Measurements from ENCODE around the gene RPRML.

GRCh38 chr17:47012457-47012856, 33.4 kb upstream of the RPRML start:
- TF ChIP-seq ESRRA (CRISPR knock-in tag; IDR thresholded peaks at IDR 0.05; ENCODE audit: borderline replicate concordance) (no peak), RELA (CRISPR knock-in tag; IDR thresholded peaks at IDR 0.05; ENCODE audit: borderline replicate concordance) (no peak), CREB1 (CRISPR knock-in tag; IDR thresholded peaks at IDR 0.05) (no peak), NR2C2 (CRISPR knock-in tag; IDR thresholded peaks at IDR 0.05) (no peak), ELF4 (CRISPR knock-in tag; IDR thresholded peaks at IDR 0.05; ENCODE audit: low read depth) (no peak), E2F4 (CRISPR knock-in tag; IDR thresholded peaks at IDR 0.05; ENCODE audit: borderline replicate concordance, low read depth) (no peak), ATF3 (CRISPR knock-in tag; conservative IDR thresholded peaks at IDR 0.05) (no peak)
- TF ChIP-seq, protein P1, sequence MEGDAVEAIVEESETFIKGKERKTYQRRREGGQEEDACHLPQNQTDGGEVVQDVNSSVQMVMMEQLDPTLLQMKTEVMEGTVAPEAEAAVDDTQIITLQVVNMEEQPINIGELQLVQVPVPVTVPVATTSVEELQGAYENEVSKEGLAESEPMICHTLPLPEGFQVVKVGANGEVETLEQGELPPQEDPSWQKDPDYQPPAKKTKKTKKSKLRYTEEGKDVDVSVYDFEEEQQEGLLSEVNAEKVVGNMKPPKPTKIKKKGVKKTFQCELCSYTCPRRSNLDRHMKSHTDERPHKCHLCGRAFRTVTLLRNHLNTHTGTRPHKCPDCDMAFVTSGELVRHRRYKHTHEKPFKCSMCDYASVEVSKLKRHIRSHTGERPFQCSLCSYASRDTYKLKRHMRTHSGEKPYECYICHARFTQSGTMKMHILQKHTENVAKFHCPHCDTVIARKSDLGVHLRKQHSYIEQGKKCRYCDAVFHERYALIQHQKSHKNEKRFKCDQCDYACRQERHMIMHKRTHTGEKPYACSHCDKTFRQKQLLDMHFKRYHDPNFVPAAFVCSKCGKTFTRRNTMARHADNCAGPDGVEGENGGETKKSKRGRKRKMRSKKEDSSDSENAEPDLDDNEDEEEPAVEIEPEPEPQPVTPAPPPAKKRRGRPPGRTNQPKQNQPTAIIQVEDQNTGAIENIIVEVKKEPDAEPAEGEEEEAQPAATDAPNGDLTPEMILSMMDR (IDR thresholded peaks at IDR 0.05) = no peak
- TF ChIP-seq, protein P2, sequence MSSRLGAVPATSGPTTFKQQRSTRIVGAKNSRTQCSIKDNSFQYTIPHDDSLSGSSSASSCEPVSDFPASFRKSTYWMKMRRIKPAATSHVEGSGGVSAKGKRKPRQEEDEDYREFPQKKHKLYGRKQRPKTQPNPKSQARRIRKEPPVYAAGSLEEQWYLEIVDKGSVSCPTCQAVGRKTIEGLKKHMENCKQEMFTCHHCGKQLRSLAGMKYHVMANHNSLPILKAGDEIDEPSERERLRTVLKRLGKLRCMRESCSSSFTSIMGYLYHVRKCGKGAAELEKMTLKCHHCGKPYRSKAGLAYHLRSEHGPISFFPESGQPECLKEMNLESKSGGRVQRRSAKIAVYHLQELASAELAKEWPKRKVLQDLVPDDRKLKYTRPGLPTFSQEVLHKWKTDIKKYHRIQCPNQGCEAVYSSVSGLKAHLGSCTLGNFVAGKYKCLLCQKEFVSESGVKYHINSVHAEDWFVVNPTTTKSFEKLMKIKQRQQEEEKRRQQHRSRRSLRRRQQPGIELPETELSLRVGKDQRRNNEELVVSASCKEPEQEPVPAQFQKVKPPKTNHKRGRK (CRISPR knock-in tag; IDR thresholded peaks at IDR 0.05; ENCODE audit: borderline replicate concordance) = no peak
- TF ChIP-seq, protein P3, sequence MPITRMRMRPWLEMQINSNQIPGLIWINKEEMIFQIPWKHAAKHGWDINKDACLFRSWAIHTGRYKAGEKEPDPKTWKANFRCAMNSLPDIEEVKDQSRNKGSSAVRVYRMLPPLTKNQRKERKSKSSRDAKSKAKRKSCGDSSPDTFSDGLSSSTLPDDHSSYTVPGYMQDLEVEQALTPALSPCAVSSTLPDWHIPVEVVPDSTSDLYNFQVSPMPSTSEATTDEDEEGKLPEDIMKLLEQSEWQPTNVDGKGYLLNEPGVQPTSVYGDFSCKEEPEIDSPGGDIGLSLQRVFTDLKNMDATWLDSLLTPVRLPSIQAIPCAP (CRISPR knock-in tag; IDR thresholded peaks at IDR 0.05) = no peak

Measured in WTC11 (cell line).